ENCODE data around the gene ENOX1.

The ENOX1 gene

DNA sequence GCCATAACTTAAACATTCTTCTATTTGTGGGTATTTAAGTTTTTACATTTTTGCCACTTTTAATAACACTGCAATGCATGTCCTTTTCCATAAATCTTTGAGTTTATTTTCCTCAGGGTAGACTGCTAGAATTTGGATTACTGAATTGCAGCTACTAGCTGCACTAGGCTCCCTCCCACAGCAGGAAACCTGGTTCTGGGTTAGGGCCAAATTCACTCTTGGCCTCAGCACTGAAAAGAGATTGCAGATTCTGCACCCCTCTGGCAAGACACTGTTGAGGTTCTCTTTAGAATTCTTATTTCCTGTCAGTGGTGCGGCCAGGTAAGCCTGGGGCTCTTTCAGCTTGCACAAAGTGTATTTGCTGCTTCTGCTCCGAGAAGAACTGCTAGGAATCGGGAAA lies 155.7 kb downstream of the ENOX1 start:
- ChIA-PET CTCF (interaction anchor here (0.6 to 0.7 kb wide), 2 partner anchors 32 to 60 kb away, joined by 3 to 4 read pairs; no protein-coding TSS in a partner anchor), POLR2A (no interaction called here)
- no peaks in the 10 kb centered on the region for H3K36me3 ChIP-seq (ENCODE audit: control insufficient read depth in 2 of 2, insufficient read depth in 1 of 2, low read length in 2 of 2)
- H3K4me3 ChIP-seq (ENCODE audit: low read depth, low read length) = no peak overlapping the region
- no peak overlapping the region for H3K27ac ChIP-seq (ENCODE audit: extremely low read depth, low read depth, low read length)
- TF ChIP-seq ZFP69B (tag by site-specific recombination; IDR thresholded peaks at IDR 0.05) = no peak
- no peak for TF ChIP-seq ZNF184 (tag by site-specific recombination; IDR thresholded peaks at IDR 0.05)
- TF ChIP-seq ZNF146 (tag by site-specific recombination; IDR thresholded peaks at IDR 0.05) = no peak
- no peak for TF ChIP-seq ZNF510 (tag by site-specific recombination; IDR thresholded peaks at IDR 0.05; ENCODE audit: insufficient replicate concordance)
- TF ChIP-seq ZNF433 (tag by site-specific recombination; IDR thresholded peaks at IDR 0.05; ENCODE audit: low read depth) = no peak
- no peak for TF ChIP-seq ZNF707 (tag by site-specific recombination; IDR thresholded peaks at IDR 0.05)
- TF ChIP-seq ZNF426 (tag by site-specific recombination; IDR thresholded peaks at IDR 0.05) = no peak
- TF ChIP-seq ZNF561 (tag by site-specific recombination; IDR thresholded peaks at IDR 0.05; ENCODE audit: borderline replicate concordance) = no peak
- TF ChIP-seq ZNF660 (tag by site-specific recombination; IDR thresholded peaks at IDR 0.05) = no peak
- TF ChIP-seq ZNF843 (tag by site-specific recombination; IDR thresholded peaks at IDR 0.05) = no peak
- TF ChIP-seq ZNF335 (tag by site-specific recombination; conservative IDR thresholded peaks at IDR 0.05) = no peak
- no peak for TF ChIP-seq KLF7 (tag by site-specific recombination; IDR thresholded peaks at IDR 0.05; ENCODE audit: borderline replicate concordance)
- TF ChIP-seq, protein P1, sequence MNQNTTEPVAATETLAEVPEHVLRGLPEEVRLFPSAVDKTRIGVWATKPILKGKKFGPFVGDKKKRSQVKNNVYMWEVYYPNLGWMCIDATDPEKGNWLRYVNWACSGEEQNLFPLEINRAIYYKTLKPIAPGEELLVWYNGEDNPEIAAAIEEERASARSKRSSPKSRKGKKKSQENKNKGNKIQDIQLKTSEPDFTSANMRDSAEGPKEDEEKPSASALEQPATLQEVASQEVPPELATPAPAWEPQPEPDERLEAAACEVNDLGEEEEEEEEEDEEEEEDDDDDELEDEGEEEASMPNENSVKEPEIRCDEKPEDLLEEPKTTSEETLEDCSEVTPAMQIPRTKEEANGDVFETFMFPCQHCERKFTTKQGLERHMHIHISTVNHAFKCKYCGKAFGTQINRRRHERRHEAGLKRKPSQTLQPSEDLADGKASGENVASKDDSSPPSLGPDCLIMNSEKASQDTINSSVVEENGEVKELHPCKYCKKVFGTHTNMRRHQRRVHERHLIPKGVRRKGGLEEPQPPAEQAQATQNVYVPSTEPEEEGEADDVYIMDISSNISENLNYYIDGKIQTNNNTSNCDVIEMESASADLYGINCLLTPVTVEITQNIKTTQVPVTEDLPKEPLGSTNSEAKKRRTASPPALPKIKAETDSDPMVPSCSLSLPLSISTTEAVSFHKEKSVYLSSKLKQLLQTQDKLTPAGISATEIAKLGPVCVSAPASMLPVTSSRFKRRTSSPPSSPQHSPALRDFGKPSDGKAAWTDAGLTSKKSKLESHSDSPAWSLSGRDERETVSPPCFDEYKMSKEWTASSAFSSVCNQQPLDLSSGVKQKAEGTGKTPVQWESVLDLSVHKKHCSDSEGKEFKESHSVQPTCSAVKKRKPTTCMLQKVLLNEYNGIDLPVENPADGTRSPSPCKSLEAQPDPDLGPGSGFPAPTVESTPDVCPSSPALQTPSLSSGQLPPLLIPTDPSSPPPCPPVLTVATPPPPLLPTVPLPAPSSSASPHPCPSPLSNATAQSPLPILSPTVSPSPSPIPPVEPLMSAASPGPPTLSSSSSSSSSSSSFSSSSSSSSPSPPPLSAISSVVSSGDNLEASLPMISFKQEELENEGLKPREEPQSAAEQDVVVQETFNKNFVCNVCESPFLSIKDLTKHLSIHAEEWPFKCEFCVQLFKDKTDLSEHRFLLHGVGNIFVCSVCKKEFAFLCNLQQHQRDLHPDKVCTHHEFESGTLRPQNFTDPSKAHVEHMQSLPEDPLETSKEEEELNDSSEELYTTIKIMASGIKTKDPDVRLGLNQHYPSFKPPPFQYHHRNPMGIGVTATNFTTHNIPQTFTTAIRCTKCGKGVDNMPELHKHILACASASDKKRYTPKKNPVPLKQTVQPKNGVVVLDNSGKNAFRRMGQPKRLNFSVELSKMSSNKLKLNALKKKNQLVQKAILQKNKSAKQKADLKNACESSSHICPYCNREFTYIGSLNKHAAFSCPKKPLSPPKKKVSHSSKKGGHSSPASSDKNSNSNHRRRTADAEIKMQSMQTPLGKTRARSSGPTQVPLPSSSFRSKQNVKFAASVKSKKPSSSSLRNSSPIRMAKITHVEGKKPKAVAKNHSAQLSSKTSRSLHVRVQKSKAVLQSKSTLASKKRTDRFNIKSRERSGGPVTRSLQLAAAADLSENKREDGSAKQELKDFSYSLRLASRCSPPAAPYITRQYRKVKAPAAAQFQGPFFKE (tag by site-specific recombination; IDR thresholded peaks at IDR 0.05; ENCODE audit: borderline replicate concordance) = no peak
- TF ChIP-seq ZNF223 (tag by site-specific recombination; IDR thresholded peaks at IDR 0.05) = no peak
- no peak for TF ChIP-seq GLI4 (tag by site-specific recombination; IDR thresholded peaks at IDR 0.05)
- no peaks in the 10 kb centered on the region for H3K4me1 ChIP-seq (ENCODE audit: control insufficient read depth, insufficient read depth, low read length)
- H3K9me3 ChIP-seq (ENCODE audit: control insufficient read depth, insufficient read depth, low read depth, low read length) = no peaks in the 10 kb centered on the region

DNA sequence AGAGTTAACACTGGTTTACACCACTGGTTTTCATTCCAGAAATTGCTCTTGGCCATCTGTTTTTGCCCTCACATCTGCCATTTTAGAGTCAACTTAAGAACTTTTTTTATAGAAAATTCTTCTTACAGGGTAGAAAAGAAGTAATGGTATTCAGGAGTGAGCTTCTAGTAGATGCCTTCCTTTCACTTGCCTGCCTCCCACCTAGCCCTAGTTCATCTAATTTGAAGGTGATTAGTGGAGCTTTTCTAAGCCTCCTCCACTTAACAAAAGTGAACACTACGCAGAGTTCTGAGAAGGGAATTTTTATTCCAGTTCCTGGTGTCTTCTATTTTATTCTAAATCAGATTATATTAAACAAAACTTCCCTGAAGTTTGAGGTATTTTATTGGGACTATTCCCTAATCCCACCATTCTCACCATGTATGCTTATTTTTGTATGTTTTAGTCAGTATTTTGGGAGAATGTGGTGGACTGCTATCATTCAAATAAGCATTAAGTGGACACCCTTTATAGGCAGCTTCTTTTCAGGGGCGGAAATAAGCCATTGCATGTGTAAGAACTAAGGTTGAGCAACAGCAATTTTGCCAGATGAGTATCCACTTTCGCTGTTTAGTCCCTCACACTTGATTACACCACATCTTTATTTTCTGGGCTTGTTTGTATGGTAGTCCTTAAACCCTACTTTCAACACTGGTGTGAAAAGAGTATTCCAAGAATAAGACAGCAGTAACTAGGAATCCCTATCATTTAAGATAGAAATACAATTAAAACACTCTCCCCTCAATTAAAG lies 156.9 kb downstream of the ENOX1 start:
- CTCF ChIA-PET = interaction anchor here (0.6 kb wide), 1 partner anchor 1343 kb away, joined by 4 read pairs; no protein-coding TSS in a partner anchor
- no peak overlapping the region for H3K4me3 ChIP-seq (ENCODE audit: low read depth, low read length)
- POLR2A ChIA-PET = no interaction called here
- TF ChIP-seq ZNF776 (tag by site-specific recombination; IDR thresholded peaks at IDR 0.05; ENCODE audit: borderline replicate concordance) (no peak), PRDM1 (tag by site-specific recombination; IDR thresholded peaks at IDR 0.05) (no peak), YY1 (tag by site-specific recombination; IDR thresholded peaks at IDR 0.05) (no peak), ZNF701 (tag by site-specific recombination; IDR thresholded peaks at IDR 0.05) (no peak), SCRT2 (tag by site-specific recombination; IDR thresholded peaks at IDR 0.05) (no peak), ZNF785 (tag by site-specific recombination; IDR thresholded peaks at IDR 0.05) (no peak), ZNF426 (tag by site-specific recombination; IDR thresholded peaks at IDR 0.05) (no peak), ZNF175 (tag by site-specific recombination; IDR thresholded peaks at IDR 0.05) (no peak), ZNF37A (tag by site-specific recombination; IDR thresholded peaks at IDR 0.05) (no peak)
- TF ChIP-seq, protein P2, sequence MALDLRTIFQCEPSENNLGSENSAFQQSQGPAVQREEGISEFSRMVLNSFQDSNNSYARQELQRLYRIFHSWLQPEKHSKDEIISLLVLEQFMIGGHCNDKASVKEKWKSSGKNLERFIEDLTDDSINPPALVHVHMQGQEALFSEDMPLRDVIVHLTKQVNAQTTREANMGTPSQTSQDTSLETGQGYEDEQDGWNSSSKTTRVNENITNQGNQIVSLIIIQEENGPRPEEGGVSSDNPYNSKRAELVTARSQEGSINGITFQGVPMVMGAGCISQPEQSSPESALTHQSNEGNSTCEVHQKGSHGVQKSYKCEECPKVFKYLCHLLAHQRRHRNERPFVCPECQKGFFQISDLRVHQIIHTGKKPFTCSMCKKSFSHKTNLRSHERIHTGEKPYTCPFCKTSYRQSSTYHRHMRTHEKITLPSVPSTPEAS (tag by site-specific recombination; IDR thresholded peaks at IDR 0.05) = no peak
- TF ChIP-seq, protein P3, sequence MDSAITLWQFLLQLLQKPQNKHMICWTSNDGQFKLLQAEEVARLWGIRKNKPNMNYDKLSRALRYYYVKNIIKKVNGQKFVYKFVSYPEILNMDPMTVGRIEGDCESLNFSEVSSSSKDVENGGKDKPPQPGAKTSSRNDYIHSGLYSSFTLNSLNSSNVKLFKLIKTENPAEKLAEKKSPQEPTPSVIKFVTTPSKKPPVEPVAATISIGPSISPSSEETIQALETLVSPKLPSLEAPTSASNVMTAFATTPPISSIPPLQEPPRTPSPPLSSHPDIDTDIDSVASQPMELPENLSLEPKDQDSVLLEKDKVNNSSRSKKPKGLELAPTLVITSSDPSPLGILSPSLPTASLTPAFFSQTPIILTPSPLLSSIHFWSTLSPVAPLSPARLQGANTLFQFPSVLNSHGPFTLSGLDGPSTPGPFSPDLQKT (IDR thresholded peaks at IDR 0.05; ENCODE audit: borderline replicate concordance, low read depth, low read length) = no peak
- TF ChIP-seq, protein P4, sequence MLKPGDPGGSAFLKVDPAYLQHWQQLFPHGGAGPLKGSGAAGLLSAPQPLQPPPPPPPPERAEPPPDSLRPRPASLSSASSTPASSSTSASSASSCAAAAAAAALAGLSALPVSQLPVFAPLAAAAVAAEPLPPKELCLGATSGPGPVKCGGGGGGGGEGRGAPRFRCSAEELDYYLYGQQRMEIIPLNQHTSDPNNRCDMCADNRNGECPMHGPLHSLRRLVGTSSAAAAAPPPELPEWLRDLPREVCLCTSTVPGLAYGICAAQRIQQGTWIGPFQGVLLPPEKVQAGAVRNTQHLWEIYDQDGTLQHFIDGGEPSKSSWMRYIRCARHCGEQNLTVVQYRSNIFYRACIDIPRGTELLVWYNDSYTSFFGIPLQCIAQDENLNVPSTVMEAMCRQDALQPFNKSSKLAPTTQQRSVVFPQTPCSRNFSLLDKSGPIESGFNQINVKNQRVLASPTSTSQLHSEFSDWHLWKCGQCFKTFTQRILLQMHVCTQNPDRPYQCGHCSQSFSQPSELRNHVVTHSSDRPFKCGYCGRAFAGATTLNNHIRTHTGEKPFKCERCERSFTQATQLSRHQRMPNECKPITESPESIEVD (tag by site-specific recombination; IDR thresholded peaks at IDR 0.05) = no peak

More for the DNA sequence above, 156.9 kb downstream of the ENOX1 start:
- H3K27ac ChIP-seq (ENCODE audit: extremely low read depth, low read depth, low read length) = no peak overlapping the region
- H3K36me3 ChIP-seq (ENCODE audit: control insufficient read depth in 2 of 2, insufficient read depth in 1 of 2, low read length in 2 of 2) = no peaks in the 10 kb centered on the region
- no peaks in the 10 kb centered on the region for H3K4me1 ChIP-seq (ENCODE audit: control insufficient read depth, insufficient read depth, low read length)
- H3K9me3 ChIP-seq (ENCODE audit: control insufficient read depth, insufficient read depth, low read depth, low read length) = no peaks in the 10 kb centered on the region

Measured in HEK293 (cell line).